K562 (cell line): ENCODE results near the gene NRM. TPM values are rescaled to one million over a fixed set of nuclear protein-coding genes. Genes with fewer than 3 reads are reported as not detected.

ENCODE experiments used
- ARID2 ChIP-seq: fragments of 450-650 bp; IDR thresholded peaks from 2 replicates; pipeline ENCODE4 v1.6.1; 2017; ENCODE audit warnings: antibody characterized with exemption, mild to moderate bottlenecking
- ATF2 ChIP-seq: sonication (generic); formaldehyde crosslinking; IDR thresholded peaks from 2 replicates; pipeline ENCODE4 v1.8.1; 2022; ENCODE audit warnings: missing genetic modification reagents
- ATF6 ChIP-seq: sonication (generic); formaldehyde crosslinking; IDR thresholded peaks from 2 replicates; pipeline ENCODE4 v1.4.0; 2020; ENCODE audit warnings: mild to moderate bottlenecking, missing genetic modification reagents
- CBFA2T3 ChIP-seq: fragments of 450-650 bp; IDR thresholded peaks from 2 replicates; pipeline ENCODE4 v1.6.1; 2017
- FOXJ2 ChIP-seq: fragments of 200-800 bp; sonication (Bioruptor generic); IDR thresholded peaks from 2 replicates; pipeline ENCODE4 v1.6.1; 2016; ENCODE audit warnings: missing genetic modification characterization, missing compliant biosample characterization
- MED1 ChIP-seq: sonication (generic); formaldehyde crosslinking; IDR thresholded peaks from 2 replicates; pipeline ENCODE4 v1.8.1; 2023; ENCODE audit warnings: missing genetic modification reagents, borderline replicate concordance
- NKRF ChIP-seq: fragments of 450-650 bp; IDR thresholded peaks from 2 replicates; pipeline ENCODE4 v1.6.1; 2016; ENCODE audit warnings: borderline replicate concordance
- POLR2B ChIP-seq: fragments of 450-650 bp; IDR thresholded peaks from 2 replicates; pipeline ENCODE4 v1.6.1; 2018; ENCODE audit warnings: low read depth; ENCODE audit not compliant: partially characterized antibody
- RHOXF2B ChIP-seq: fragments of 250-450 bp; sonication (Bioruptor Pico); conservative IDR thresholded peaks from 2 replicates; pipeline ENCODE4 v1.5.1; 2021
- THRB ChIP-seq: fragments of 450-650 bp; formaldehyde crosslinking; conservative IDR thresholded peaks from 2 replicates; pipeline ENCODE4 v1.4.0; 2022; ENCODE audit warnings: mild to moderate bottlenecking, missing genetic modification characterization
- VEZF1 ChIP-seq: fragments of 200-800 bp; sonication (Bioruptor generic); IDR thresholded peaks from 2 replicates; pipeline ENCODE4 v1.6.1; 2017; ENCODE audit warnings: missing genetic modification characterization, missing compliant biosample characterization
- ZBED1 ChIP-seq: IDR thresholded peaks from 2 replicates; pipeline ENCODE4 v1.6.1; 2014
- ZBTB2 ChIP-seq: fragments of 450-650 bp; IDR thresholded peaks from 2 replicates; pipeline ENCODE4 v1.6.1; 2016; ENCODE audit warnings: antibody characterized with exemption
- ZNF740 ChIP-seq, 3 experiments: fragments of 200-800 bp in 1 of 3; sonication (Bioruptor generic) in 1 of 3; sonication (generic) in 1 of 3; formaldehyde crosslinking in 1 of 3; IDR thresholded peaks; 2 replicates each; pipeline versions ENCODE4 v1.6.1 to v1.8.0; 2016 to 2022; ENCODE audit warnings: mild to moderate bottlenecking in 2 of 3, missing compliant biosample characterization in 2 of 3, missing genetic modification characterization in 2 of 3, missing genetic modification reagents in 1 of 3
- polyA plus RNA-seq, 8 experiments: library from polyadenylated mRNA; depleted of rRNA in 4 of 8; stranded (reverse) in 5 of 8; unstranded in 3 of 8; fragments of >200 nt; fragmentation: Nextera tagmentation in 2 of 8; fragmentation: Illumina TruSeq in 1 of 8; extraction: Ambion mirVana in 2 of 8; extraction: Trizol in 1 of 8; gene quantifications; 2 replicates each; pipeline versions ENCODE4 v1.2.1 to v1.2.3, GENCODE V29; 2011 to 2014; ENCODE audit warnings: inconsistent platforms in 1 of 8, missing spikeins in 1 of 8
- total RNA-seq, 7 experiments: library from RNA; depleted of rRNA in 6 of 7; stranded (reverse); fragments of >200 nt in 6 of 7; fragmentation: Illumina TruSeq in 2 of 7; extraction: Trizol in 2 of 7; gene quantifications; 2 replicates each; pipeline versions ENCODE4 v1.2.1 to v1.2.3, GENCODE V29; 2011 to 2021; ENCODE audit warnings: low replicate concordance in 1 of 7

The NRM gene
- total and polyA plus RNA-seq, 9 of the 15 experiments (the other 6 are each of a cell fraction or from before 2014, with no cell fraction given), result 9.7 to 58.2 (median 18.1) TPM

- peak; percentile 72; the same call in 1 of the 2 replicates for TF ChIP-seq ZBTB2
- TF ChIP-seq FOXJ2 (tag), result no peak
- peak; percentile 79; the same call in 1 of the 2 replicates for TF ChIP-seq ZNF740 (CRISPR knock-in tag; IDR thresholded peaks at IDR 0.05)
- 0 out of 4 replicates have a peak, but pooled peaks of 1 of the 2 experiments have one; percentile 7 for TF ChIP-seq ZNF740 (tag; IDR thresholded peaks at IDR 0.05)
- TF ChIP-seq NKRF, result peak; percentile 78
- TF ChIP-seq ARID2, result peak; percentile 46; the same call in 1 of the 2 replicates
- TF ChIP-seq RHOXF2B (CRISPR knock-in tag), result peak; percentile 78; the same call in 1 of the 2 replicates
- 0 out of 2 replicates have a peak, but pooled peaks have one; percentile 45 for TF ChIP-seq ZBED1
- TF ChIP-seq ATF6, result no peak
- no peak for TF ChIP-seq CBFA2T3
- no peak for TF ChIP-seq MED1 (CRISPR knock-in tag)
- no peak for TF ChIP-seq ATF2 (CRISPR knock-in tag)
- TF ChIP-seq VEZF1 (CRISPR knock-in tag), result peak; percentile 76
- TF ChIP-seq POLR2B, result peak; percentile 57
- TF ChIP-seq THRB, result peak; percentile 82; the same call in 1 of the 2 replicates
Measured at GRCh38 chr6:30686009-30686907, 4.5 kb downstream of the NRM start, which contains the start of gene PPP1R18 (continued).
